Measurements from ENCODE around the gene PLXDC2.

The PLXDC2 gene

DNA sequence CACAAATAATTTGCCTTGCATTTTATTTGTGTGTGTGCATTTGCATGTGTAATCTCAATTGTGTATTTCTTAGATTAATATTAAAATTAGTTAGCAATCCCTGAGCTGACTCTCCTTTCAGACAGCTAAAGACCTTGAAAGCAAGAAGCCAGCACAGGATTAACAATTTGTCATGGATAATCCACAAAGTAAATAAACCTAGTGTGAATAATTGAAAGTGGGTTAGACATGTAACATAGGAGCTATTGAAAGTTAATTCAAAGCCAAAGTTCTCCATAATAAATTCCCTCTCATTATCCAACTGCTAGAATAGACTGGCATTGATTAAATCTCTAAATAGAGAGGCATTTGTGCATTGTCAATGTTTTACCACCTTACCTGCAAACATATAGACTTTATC, 326.1 kb downstream of the PLXDC2 start:
- no peak for TF ChIP-seq KLF1 (tag by site-specific recombination; IDR thresholded peaks at IDR 0.05)
- TF ChIP-seq, protein P1, sequence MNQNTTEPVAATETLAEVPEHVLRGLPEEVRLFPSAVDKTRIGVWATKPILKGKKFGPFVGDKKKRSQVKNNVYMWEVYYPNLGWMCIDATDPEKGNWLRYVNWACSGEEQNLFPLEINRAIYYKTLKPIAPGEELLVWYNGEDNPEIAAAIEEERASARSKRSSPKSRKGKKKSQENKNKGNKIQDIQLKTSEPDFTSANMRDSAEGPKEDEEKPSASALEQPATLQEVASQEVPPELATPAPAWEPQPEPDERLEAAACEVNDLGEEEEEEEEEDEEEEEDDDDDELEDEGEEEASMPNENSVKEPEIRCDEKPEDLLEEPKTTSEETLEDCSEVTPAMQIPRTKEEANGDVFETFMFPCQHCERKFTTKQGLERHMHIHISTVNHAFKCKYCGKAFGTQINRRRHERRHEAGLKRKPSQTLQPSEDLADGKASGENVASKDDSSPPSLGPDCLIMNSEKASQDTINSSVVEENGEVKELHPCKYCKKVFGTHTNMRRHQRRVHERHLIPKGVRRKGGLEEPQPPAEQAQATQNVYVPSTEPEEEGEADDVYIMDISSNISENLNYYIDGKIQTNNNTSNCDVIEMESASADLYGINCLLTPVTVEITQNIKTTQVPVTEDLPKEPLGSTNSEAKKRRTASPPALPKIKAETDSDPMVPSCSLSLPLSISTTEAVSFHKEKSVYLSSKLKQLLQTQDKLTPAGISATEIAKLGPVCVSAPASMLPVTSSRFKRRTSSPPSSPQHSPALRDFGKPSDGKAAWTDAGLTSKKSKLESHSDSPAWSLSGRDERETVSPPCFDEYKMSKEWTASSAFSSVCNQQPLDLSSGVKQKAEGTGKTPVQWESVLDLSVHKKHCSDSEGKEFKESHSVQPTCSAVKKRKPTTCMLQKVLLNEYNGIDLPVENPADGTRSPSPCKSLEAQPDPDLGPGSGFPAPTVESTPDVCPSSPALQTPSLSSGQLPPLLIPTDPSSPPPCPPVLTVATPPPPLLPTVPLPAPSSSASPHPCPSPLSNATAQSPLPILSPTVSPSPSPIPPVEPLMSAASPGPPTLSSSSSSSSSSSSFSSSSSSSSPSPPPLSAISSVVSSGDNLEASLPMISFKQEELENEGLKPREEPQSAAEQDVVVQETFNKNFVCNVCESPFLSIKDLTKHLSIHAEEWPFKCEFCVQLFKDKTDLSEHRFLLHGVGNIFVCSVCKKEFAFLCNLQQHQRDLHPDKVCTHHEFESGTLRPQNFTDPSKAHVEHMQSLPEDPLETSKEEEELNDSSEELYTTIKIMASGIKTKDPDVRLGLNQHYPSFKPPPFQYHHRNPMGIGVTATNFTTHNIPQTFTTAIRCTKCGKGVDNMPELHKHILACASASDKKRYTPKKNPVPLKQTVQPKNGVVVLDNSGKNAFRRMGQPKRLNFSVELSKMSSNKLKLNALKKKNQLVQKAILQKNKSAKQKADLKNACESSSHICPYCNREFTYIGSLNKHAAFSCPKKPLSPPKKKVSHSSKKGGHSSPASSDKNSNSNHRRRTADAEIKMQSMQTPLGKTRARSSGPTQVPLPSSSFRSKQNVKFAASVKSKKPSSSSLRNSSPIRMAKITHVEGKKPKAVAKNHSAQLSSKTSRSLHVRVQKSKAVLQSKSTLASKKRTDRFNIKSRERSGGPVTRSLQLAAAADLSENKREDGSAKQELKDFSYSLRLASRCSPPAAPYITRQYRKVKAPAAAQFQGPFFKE (tag by site-specific recombination; IDR thresholded peaks at IDR 0.05; ENCODE audit: borderline replicate concordance) = no peak
- Histone ChIP-seq H3K9me3 (ENCODE audit: control insufficient read depth, insufficient read depth, low read depth, low read length) (no peaks in the 10 kb centered on the region), H3K27ac (ENCODE audit: extremely low read depth, low read depth, low read length) (no peak overlapping the region), H3K4me3 (ENCODE audit: low read depth, low read length) (no peak overlapping the region), H3K4me1 (ENCODE audit: control insufficient read depth, insufficient read depth, low read length) (peaks cover 3% of the 10 kb centered on the region; the same call in 1 of the 2 replicates), H3K36me3 (ENCODE audit: control insufficient read depth in 2 of 2, insufficient read depth in 1 of 2, low read length in 2 of 2) (no peaks in the 10 kb centered on the region)
- ChIA-PET POLR2A (no interaction called here), CTCF (no interaction called here)

DNA sequence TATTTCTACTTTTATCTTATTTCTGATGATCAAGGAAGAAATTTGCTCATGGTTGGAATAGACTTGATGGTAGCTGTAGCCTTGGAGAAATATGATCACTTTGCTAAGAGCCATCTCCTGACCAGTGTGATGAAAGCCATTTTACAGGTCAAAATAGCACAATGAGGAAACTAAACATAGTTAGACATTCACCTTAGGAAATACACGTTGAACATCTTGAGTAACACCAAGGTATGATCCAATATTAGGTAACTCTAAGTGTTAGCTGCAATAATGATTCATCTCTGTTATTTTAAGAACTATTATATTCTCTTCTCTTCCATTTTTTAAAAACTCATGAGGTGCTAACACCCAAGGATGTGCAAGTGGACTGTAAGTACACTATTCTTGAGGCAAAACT, 328.0 kb downstream of the PLXDC2 start:
- ChIA-PET CTCF (no interaction called here), POLR2A (no interaction called here)
- peaks cover 3% of the 10 kb centered on the region; the same call in 1 of the 2 replicates for H3K4me1 ChIP-seq (ENCODE audit: control insufficient read depth, insufficient read depth, low read length)
- H3K4me3 ChIP-seq (ENCODE audit: low read depth, low read length) = no peak overlapping the region
- H3K36me3 ChIP-seq (ENCODE audit: control insufficient read depth in 2 of 2, insufficient read depth in 1 of 2, low read length in 2 of 2) = no peaks in the 10 kb centered on the region
- TF ChIP-seq ZNF223 (tag by site-specific recombination; IDR thresholded peaks at IDR 0.05) = no peak
- no peak for TF ChIP-seq ZNF202 (tag by site-specific recombination; IDR thresholded peaks at IDR 0.05; ENCODE audit: borderline replicate concordance)
- TF ChIP-seq KLF7 (tag by site-specific recombination; IDR thresholded peaks at IDR 0.05; ENCODE audit: borderline replicate concordance) = no peak
- no peak for TF ChIP-seq ZNF747 (tag by site-specific recombination; IDR thresholded peaks at IDR 0.05)
- H3K27ac ChIP-seq (ENCODE audit: extremely low read depth, low read depth, low read length) = no peak overlapping the region
- H3K9me3 ChIP-seq (ENCODE audit: control insufficient read depth, insufficient read depth, low read depth, low read length) = no peaks in the 10 kb centered on the region

- Histone ChIP-seq H3K4me1 (ENCODE audit: control insufficient read depth, insufficient read depth, low read length) (peaks cover 3% of the 10 kb centered on the region; the same call in 1 of the 2 replicates), H3K4me3 (ENCODE audit: low read depth, low read length) (no peak overlapping the region), H3K36me3 (ENCODE audit: control insufficient read depth in 2 of 2, insufficient read depth in 1 of 2, low read length in 2 of 2) (no peaks in the 10 kb centered on the region), H3K9me3 (ENCODE audit: control insufficient read depth, insufficient read depth, low read depth, low read length) (no peaks in the 10 kb centered on the region), H3K27ac (ENCODE audit: extremely low read depth, low read depth, low read length) (no peak overlapping the region)
- ChIA-PET CTCF (interaction anchor here (1.3 kb wide), 1 partner anchor 88 kb away, joined by 3 read pairs; no protein-coding TSS in a partner anchor), POLR2A (no interaction called here)
- TF ChIP-seq ZNF140 (tag by site-specific recombination; IDR thresholded peaks at IDR 0.05) (no peak), ZNF488 (tag by site-specific recombination; IDR thresholded peaks at IDR 0.05) (no peak), KLF8 (tag by site-specific recombination; IDR thresholded peaks at IDR 0.05) (no peak), ZNF366 (tag by site-specific recombination; conservative IDR thresholded peaks at IDR 0.05) (0 out of 2 replicates have a peak, but pooled peaks have one; percentile 27), ZNF121 (tag by site-specific recombination; IDR thresholded peaks at IDR 0.05) (no peak), ZNF670 (tag by site-specific recombination; IDR thresholded peaks at IDR 0.05; ENCODE audit: low read depth) (no peak), ZNF560 (tag by site-specific recombination; IDR thresholded peaks at IDR 0.05; ENCODE audit: borderline replicate concordance) (no peak), ZBTB48 (tag by site-specific recombination; IDR thresholded peaks at IDR 0.05) (no peak)
- TF ChIP-seq, protein P2, sequence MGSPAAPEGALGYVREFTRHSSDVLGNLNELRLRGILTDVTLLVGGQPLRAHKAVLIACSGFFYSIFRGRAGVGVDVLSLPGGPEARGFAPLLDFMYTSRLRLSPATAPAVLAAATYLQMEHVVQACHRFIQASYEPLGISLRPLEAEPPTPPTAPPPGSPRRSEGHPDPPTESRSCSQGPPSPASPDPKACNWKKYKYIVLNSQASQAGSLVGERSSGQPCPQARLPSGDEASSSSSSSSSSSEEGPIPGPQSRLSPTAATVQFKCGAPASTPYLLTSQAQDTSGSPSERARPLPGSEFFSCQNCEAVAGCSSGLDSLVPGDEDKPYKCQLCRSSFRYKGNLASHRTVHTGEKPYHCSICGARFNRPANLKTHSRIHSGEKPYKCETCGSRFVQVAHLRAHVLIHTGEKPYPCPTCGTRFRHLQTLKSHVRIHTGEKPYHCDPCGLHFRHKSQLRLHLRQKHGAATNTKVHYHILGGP (tag by site-specific recombination; IDR thresholded peaks at IDR 0.05) = no peak
These were observed 329.8 kb downstream of the PLXDC2 start for GRCh38 chr10:20146004-20146403.
